ENCODE data around the gene PLCD4.

GRCh38 chr2:218578272-218578877 lies 29.3 kb upstream of the PLCD4 start:
- TF ChIP-seq EZH2phosphoT487 (IDR thresholded peaks at IDR 0.05; ENCODE audit: insufficient read depth, low read depth) (no peak), EZH2 (IDR thresholded peaks at IDR 0.05; ENCODE audit: insufficient read depth, poor library complexity, severe bottlenecking) (no peak)

Data from GM23248 (cell line).